ENCODE measurements around the gene SOCS3. TPM values are rescaled to one million over a fixed set of nuclear protein-coding genes. Genes with fewer than 3 reads are reported as not detected.

The SOCS3 gene
- total RNA-seq, 2 experiments from 2014 or later, result not detected

GRCh38 chr17:78307887-78308638 is 51.8 kb downstream of the SOCS3 start:
- ChIA-PET POLR2A (interaction anchor here (1.0 kb wide), 1 partner anchor 9 kb away, joined by 3 read pairs; no protein-coding TSS in a partner anchor), CTCF (ENCODE audit: unreplicated experiment) (interaction anchor here (0.6 kb wide), 1 partner anchor 88 kb away, joined by 3 read pairs; no protein-coding TSS in a partner anchor)
- no peaks in the 10 kb centered on the region for H3K9me2 ChIP-seq (ENCODE audit: insufficient read depth, low read length)
- DNase-seq (ENCODE audit: low spot score), result no peak
- no peaks in the 10 kb centered on the region for H3K79me2 ChIP-seq (ENCODE audit: insufficient read depth, low read depth, low read length)
- H3K4me1 ChIP-seq (ENCODE audit: insufficient read depth, low read length, poor library complexity, severe bottlenecking), result no peaks in the 10 kb centered on the region
- no peaks in the 10 kb centered on the region for H4K20me1 ChIP-seq (ENCODE audit: insufficient read depth, low read length)
- no peak overlapping the region for H3K27ac ChIP-seq (ENCODE audit: low read depth, low read length, poor library complexity, severe bottlenecking)
- H3K4me3 ChIP-seq (ENCODE audit: low read depth, low read length, poor library complexity, severe bottlenecking), result no peak overlapping the region
- intact Hi-C loops (cut with micrococcal nuclease; ENCODE audit: unreplicated experiment), result no loop called here
- TF ChIP-seq CTCF (conservative IDR thresholded peaks at IDR 0.05; ENCODE audit: low read length), result no peak
- no TSS peak for BruUV-seq (replicated peaks)
- H3K4me2 ChIP-seq (ENCODE audit: low read length), result no peak overlapping the region
- no peaks in the 10 kb centered on the region for H3K36me3 ChIP-seq (ENCODE audit: insufficient read depth, low read length)
- no peak overlapping the region for H2AFZ ChIP-seq (ENCODE audit: low read length)
- H3K9me3 ChIP-seq (ENCODE audit: low read length), result no peaks in the 10 kb centered on the region; the same call in 1 of the 2 replicates

GRCh38 chr17:78306913-78307312 is 53.0 kb downstream of the SOCS3 start:
- ChIA-PET CTCF (ENCODE audit: unreplicated experiment) (no interaction called here), POLR2A (interaction anchor here (0.7 to 1.0 kb wide), 3 partner anchors 10 to 609 kb away, joined by 3 to 4 read pairs (median 3); no protein-coding TSS in a partner anchor)
- Histone ChIP-seq H4K20me1 (ENCODE audit: insufficient read depth, low read length) (no peaks in the 10 kb centered on the region), H3K4me2 (ENCODE audit: low read length) (no peak overlapping the region), H3K4me3 (ENCODE audit: low read depth, low read length, poor library complexity, severe bottlenecking) (no peak overlapping the region), H3K79me2 (ENCODE audit: insufficient read depth, low read depth, low read length) (no peaks in the 10 kb centered on the region), H3K9me3 (ENCODE audit: low read length) (no peaks in the 10 kb centered on the region; the same call in 1 of the 2 replicates), H3K9me2 (ENCODE audit: insufficient read depth, low read length) (no peaks in the 10 kb centered on the region), H3K27ac (ENCODE audit: low read depth, low read length, poor library complexity, severe bottlenecking) (no peak overlapping the region), H2AFZ (ENCODE audit: low read length) (no peak overlapping the region), H3K4me1 (ENCODE audit: insufficient read depth, low read length, poor library complexity, severe bottlenecking) (no peaks in the 10 kb centered on the region), H3K36me3 (ENCODE audit: insufficient read depth, low read length) (no peaks in the 10 kb centered on the region)
- no TSS peak for BruUV-seq (replicated peaks)
- TF ChIP-seq CTCF (conservative IDR thresholded peaks at IDR 0.05; ENCODE audit: low read length) (no peak), EZH2phosphoT487 (IDR thresholded peaks at IDR 0.05; ENCODE audit: borderline replicate concordance, low read depth, low read length) (no peak)
- DNase-seq (ENCODE audit: low spot score), result no peak
- intact Hi-C loops (cut with micrococcal nuclease; ENCODE audit: unreplicated experiment), result no loop called here

Small RNA genes lying within 50 kb of the gene (small RNA-seq; reads per million reads assigned to genes)
- gene RF00415 (not detected), gene RN7SL236P (not detected)

Other genes with a start within 250 kb of the SOCS3 start
- gene TMC6, start 231.3 kb downstream of the SOCS3 start, total RNA-seq (2014; rRNA removed; shearing (Covaris generic)), result 94.0 and 124 TPM in 2 replicates
- 234 and 258 TPM in 2 replicates for gene TMC6, start 231.3 kb downstream of the SOCS3 start, total RNA-seq (2022)
- 54.6 and 83.8 TPM in 2 replicates for gene TMC8, start 229.3 kb downstream of the SOCS3 start, total RNA-seq (2014; rRNA removed; shearing (Covaris generic))
- 219 and 236 TPM in 2 replicates for gene TMC8, start 229.3 kb downstream of the SOCS3 start, total RNA-seq (2022)
- gene C17orf99, start 213.7 kb downstream of the SOCS3 start, total RNA-seq (2014; rRNA removed; shearing (Covaris generic)), result not detected in 2 replicates
- gene C17orf99, start 213.7 kb downstream of the SOCS3 start, total RNA-seq (2022), result 1.1 TPM in 2 replicates
- gene SYNGR2, start 191.5 kb downstream of the SOCS3 start, total RNA-seq (2014; rRNA removed; shearing (Covaris generic)), result 21.3 and 35.4 TPM in 2 replicates
- gene SYNGR2, start 191.5 kb downstream of the SOCS3 start, total RNA-seq (2022), result 44.9 and 45.5 TPM in 2 replicates
- 108 and 118 TPM in 2 replicates for gene TK1, start 173.0 kb downstream of the SOCS3 start, total RNA-seq (2014; rRNA removed; shearing (Covaris generic))
- 149 TPM in 2 replicates for gene TK1, start 173.0 kb downstream of the SOCS3 start, total RNA-seq (2022)
- gene AFMID, start 172.7 kb downstream of the SOCS3 start, total RNA-seq (2014; rRNA removed; shearing (Covaris generic)), result 87.8 and 89.1 TPM in 2 replicates
- gene AFMID, start 172.7 kb downstream of the SOCS3 start, total RNA-seq (2022), result 90.2 and 101 TPM in 2 replicates
- gene BIRC5, start 145.8 kb downstream of the SOCS3 start, total RNA-seq (2014; rRNA removed; shearing (Covaris generic)), result 229 and 266 TPM in 2 replicates
- 184 and 190 TPM in 2 replicates for gene BIRC5, start 145.8 kb downstream of the SOCS3 start, total RNA-seq (2022)
- 0.32 TPM in 1 of 2 replicates, not detected in the other for gene TMEM235, start 128.4 kb downstream of the SOCS3 start, total RNA-seq (2014; rRNA removed; shearing (Covaris generic))
- gene TMEM235, start 128.4 kb downstream of the SOCS3 start, total RNA-seq (2022), result not detected in 2 replicates
- gene PGS1, start 18.6 kb upstream of the SOCS3 start, total RNA-seq (2014; rRNA removed; shearing (Covaris generic)), result 59.6 and 67.3 TPM in 2 replicates
- gene PGS1, start 18.6 kb upstream of the SOCS3 start, total RNA-seq (2022), result 61.3 and 68.2 TPM in 2 replicates
- 1.1 and 2.3 TPM in 2 replicates for gene DNAH17, start 217.3 kb upstream of the SOCS3 start, total RNA-seq (2014; rRNA removed; shearing (Covaris generic))
- gene DNAH17, start 217.3 kb upstream of the SOCS3 start, total RNA-seq (2022), result 0.57 and 0.89 TPM in 2 replicates

Data from OCI-LY7 (cell line).